Limb (tissue), 2 donors: Measurements from ENCODE around the gene LIF.

Source experiments
- DNase-seq, 2 donors: peaks; one replicate each; pipeline ENCODE4 v3.0.0-alpha.2; 2016; ENCODE audit errors: extremely low spot score in 2 of 2

Gene LIF

DNA sequence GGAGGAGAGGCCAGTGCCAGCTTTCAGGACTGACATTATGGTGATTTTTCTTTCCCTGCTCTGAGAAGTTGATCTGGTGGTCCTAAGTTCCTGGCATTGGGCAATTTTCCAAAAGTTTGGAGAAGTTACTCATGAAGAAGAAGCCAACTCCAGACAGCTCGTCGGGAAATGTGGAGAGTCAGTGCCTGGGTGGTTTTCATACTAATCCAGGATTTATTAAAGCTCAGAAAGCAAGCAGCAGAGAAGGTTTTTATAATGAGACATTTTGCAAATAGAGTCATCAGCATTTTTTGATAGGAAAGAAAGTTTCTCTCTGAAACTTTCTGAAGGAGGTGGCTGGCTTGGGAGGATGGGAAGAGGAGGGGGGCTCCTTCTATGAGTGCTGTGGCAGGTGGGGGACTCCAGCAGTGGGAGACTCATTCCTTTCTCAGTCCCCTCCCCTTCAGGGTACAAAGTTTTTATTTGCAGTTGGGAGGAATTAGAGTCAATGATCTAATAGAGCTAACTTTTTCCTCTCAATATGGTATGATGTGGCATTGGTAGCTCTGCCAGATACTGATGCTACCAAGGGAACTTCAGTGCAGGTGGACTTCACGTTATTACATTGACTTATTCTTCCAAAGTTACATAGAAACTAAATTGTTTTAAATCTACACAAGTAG lies 55.4 kb downstream of the LIF start:
- DNase-seq: no peak

DNA sequence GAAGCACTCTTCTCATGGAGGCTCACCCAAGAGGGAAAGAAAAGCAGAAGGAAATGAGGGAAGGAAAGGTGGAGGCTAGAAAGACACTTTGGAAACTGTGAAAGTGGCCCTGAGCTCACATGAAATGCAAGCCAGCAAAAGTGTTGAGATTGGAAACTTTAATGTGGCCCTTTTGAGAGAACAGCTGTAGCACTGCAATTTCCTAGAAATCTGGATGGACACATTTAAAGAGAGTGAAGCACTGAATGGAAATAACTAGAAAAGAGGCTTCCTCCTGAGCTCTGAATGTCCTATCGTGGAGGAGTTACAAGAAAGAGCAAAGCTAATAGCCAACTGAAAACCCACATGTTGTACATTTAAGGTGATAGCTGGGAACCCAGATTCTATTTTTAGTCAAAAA lies 56.0 kb downstream of the LIF start:
- no peak for DNase-seq
